Measurements from ENCODE around the gene PBX2. TPM values are rescaled to one million over a fixed set of nuclear protein-coding genes. Genes with fewer than 3 reads are reported as not detected.
"Not testable (repeated sequence)": the region's sequence is repeated elsewhere in the genome, so short reads cannot be mapped to it uniquely, and the experiment has no call there.

Gene PBX2
- total RNA-seq, 1 donor from 2014 or later: 89.2 TPM

GRCh38 chr6:32187009-32187709 is 2.8 kb downstream of the PBX2 start:
- ATAC-seq: no peak
- Histone ChIP-seq H3K4me3 (no peak overlapping the region), H3K4me1 (peaks cover 55% of the 10 kb centered on the region), H3K36me3 (peaks cover 38% of the 10 kb centered on the region), H3K27ac (peak overlapping the region; percentile 91), H3K27me3 (ENCODE audit: low read depth) (no peaks in the 10 kb centered on the region), H3K9me3 (no peaks in the 10 kb centered on the region)
- TF ChIP-seq, protein P1, sequence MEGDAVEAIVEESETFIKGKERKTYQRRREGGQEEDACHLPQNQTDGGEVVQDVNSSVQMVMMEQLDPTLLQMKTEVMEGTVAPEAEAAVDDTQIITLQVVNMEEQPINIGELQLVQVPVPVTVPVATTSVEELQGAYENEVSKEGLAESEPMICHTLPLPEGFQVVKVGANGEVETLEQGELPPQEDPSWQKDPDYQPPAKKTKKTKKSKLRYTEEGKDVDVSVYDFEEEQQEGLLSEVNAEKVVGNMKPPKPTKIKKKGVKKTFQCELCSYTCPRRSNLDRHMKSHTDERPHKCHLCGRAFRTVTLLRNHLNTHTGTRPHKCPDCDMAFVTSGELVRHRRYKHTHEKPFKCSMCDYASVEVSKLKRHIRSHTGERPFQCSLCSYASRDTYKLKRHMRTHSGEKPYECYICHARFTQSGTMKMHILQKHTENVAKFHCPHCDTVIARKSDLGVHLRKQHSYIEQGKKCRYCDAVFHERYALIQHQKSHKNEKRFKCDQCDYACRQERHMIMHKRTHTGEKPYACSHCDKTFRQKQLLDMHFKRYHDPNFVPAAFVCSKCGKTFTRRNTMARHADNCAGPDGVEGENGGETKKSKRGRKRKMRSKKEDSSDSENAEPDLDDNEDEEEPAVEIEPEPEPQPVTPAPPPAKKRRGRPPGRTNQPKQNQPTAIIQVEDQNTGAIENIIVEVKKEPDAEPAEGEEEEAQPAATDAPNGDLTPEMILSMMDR (IDR thresholded peaks at IDR 0.05): no peak
- intact Hi-C loops (cut with DNase I): no loop called here
- no peak for DNase-seq

DNA sequence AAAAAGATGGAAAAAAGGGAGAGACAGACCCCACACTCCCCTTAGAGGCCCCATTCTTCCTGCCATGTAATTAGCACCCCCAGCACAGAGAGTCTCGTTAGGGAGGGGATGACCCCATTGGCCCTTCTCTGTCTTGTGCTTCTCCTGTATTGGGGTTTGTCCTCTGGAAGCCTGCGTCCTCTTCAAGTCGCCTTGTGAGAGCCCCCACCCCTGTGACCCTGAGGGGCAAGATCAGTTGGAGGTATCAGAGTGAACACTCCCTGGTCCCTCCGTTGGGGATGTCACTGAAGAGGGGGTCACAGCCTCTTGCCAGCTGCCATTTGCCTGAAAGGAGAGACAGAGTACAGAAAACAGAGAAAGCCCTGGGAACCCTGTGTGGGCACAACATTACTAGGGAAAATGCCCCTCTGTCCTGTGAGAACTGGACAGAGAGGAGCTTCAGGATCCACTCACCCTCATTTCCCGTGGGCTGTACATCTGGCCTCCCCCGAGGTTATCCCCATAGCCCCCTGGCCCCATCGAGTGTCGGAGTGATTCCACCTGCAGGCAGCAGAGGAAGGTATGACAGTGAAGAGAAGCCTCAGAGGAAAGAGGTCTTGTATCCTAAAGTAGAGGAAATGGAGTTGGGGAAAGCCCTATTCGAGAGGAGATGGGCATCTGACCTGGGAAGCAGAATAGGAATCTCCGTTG is 3.7 kb downstream of the PBX2 start:
- ATAC-seq; intact Hi-C loops (cut with DNase I); H3K27me3 ChIP-seq (ENCODE audit: low read depth); H3K4me3 ChIP-seq; H3K9me3 ChIP-seq; DNase-seq: not testable (repeated sequence)
- Histone ChIP-seq H3K27ac (peak overlapping the region; percentile 64), H3K4me1 (peaks cover 52% of the 10 kb centered on the region), H3K36me3 (peaks cover 41% of the 10 kb centered on the region)

DNA sequence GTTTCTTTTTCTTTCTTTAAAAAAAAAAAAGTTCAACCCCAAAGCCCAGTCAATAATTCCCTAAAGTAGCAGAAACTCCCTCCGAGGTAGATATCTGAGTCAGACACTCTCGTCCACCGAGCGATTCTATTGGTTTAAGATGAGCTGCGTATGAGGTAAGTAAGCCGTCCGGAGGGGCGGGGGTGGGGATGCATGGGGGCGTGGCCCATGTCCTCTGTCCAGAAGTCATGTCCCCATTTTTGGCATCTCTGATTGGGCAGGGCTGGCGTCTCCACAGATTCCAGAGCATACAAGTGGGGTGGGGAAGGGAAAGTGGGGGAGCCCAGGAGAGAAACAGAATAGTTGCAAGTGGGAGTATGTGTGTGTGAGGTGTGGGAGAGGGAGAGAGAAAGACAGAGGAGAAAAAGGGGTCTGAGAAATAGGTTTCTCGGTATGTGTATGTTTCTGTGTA is 4.3 kb downstream of the PBX2 start:
- Histone ChIP-seq H3K27ac (peak overlapping the region; percentile 74), H3K4me1 (peaks cover 46% of the 10 kb centered on the region), H3K36me3 (peaks cover 47% of the 10 kb centered on the region)
- H3K27me3 ChIP-seq (ENCODE audit: low read depth); intact Hi-C loops (cut with DNase I); H3K4me3 ChIP-seq; H3K9me3 ChIP-seq: not testable (repeated sequence)
- ATAC-seq (peak; percentile 75 to 79), DNase-seq (peak; percentile 86)

- Histone ChIP-seq H3K27ac (peak within 1 kb of the TSS; percentile 74), H3K4me1 (peaks cover 50% of the 10 kb centered on the region), H3K9me3 (no peaks in the 10 kb centered on the region), H3K4me3 (peak within 1 kb of the TSS; percentile 36), H3K36me3 (peaks cover 60% of the 10 kb centered on the region), H3K27me3 (ENCODE audit: low read depth) (no peaks in the 10 kb centered on the region)
- TF ChIP-seq, protein P1 (IDR thresholded peaks at IDR 0.05): no peak
- ATAC-seq (peak; percentile 20 to 51), DNase-seq (no peak)
- intact Hi-C loops (cut with DNase I): no loop called here
Measured at GRCh38 chr6:32184084-32184640, 5.8 kb downstream of the PBX2 start, which contains the start of gene AGER. Gene AGER (minus strand): TSS chr6:32184253. CDS start chr6:32184222, 31 bp downstream.

DNA sequence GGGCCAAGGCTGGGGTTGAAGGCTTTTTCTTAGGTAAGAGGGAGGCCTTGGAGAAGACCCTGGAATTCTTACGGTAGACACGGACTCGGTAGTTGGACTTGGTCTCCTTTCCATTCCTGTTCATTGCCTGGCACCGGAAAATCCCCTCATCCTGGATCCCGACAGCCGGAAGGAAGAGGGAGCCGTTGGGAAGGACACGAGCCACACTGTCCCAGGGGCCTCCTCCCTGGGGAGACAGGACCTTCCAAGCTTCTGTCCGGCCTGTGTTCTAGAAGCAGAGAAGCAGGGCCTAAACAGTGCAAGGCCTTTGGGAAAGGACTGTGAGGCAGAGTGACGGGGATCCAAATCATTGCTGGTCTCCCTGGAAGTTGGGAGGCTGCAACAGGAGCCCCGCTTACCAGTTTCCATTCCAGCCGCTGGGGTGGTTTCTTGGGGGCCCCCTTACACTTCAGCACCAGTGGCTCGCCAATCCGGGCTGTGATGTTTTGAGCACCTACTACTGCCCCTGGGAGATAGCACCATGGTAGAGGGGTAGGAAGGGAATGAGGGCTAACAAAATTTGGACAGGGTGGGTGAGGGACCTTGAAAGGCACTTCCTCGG is 6.4 kb downstream of the PBX2 start:
- H3K27me3 ChIP-seq (ENCODE audit: low read depth): no peaks in the 10 kb centered on the region
- intact Hi-C loops (cut with DNase I): no loop called here
- no peaks in the 10 kb centered on the region for H3K9me3 ChIP-seq
- H3K27ac ChIP-seq: peak overlapping the region; percentile 74
- TF ChIP-seq, protein P1 (IDR thresholded peaks at IDR 0.05): no peak
- H3K4me1 ChIP-seq: peaks cover 50% of the 10 kb centered on the region
- DNase-seq (no peak), ATAC-seq (no peak)
- peaks cover 60% of the 10 kb centered on the region for H3K36me3 ChIP-seq
- peak overlapping the region; percentile 36 for H3K4me3 ChIP-seq

- ATAC-seq (no peak), DNase-seq (no peak)
- intact Hi-C loops (cut with DNase I): no loop called here
- peak overlapping the region; percentile 36 for H3K4me3 ChIP-seq
- no peaks in the 10 kb centered on the region for H3K9me3 ChIP-seq
- peaks cover 55% of the 10 kb centered on the region for H3K36me3 ChIP-seq
- TF ChIP-seq, protein P1 (IDR thresholded peaks at IDR 0.05): no peak
- peaks cover 44% of the 10 kb centered on the region for H3K4me1 ChIP-seq
- H3K27ac ChIP-seq: peak overlapping the region; percentile 74
- H3K27me3 ChIP-seq (ENCODE audit: low read depth): no peaks in the 10 kb centered on the region
Measured at GRCh38 chr6:32183030-32183429, 7.0 kb downstream of the PBX2 start.
